GM18867 (cell line): ENCODE measurements around the gene LIMS1.
A peak's percentile ranks its signal among the peaks of the same experiment; 100 is the strongest.
"Not testable (repeated sequence)": the region's sequence is repeated elsewhere in the genome, so short reads cannot be mapped to it uniquely, and the experiment has no call there.

Source experiments
- ATAC-seq: cut with Tn5 transposase; IDR thresholded peaks from one replicate; pipeline ENCODE4 v1.9.1; 2021; ENCODE audit warnings: mild to moderate bottlenecking, moderate library complexity; ENCODE audit not compliant: unreplicated experiment

Gene LIMS1, protein sequence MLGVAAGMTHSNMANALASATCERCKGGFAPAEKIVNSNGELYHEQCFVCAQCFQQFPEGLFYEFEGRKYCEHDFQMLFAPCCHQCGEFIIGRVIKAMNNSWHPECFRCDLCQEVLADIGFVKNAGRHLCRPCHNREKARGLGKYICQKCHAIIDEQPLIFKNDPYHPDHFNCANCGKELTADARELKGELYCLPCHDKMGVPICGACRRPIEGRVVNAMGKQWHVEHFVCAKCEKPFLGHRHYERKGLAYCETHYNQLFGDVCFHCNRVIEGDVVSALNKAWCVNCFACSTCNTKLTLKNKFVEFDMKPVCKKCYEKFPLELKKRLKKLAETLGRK

DNA sequence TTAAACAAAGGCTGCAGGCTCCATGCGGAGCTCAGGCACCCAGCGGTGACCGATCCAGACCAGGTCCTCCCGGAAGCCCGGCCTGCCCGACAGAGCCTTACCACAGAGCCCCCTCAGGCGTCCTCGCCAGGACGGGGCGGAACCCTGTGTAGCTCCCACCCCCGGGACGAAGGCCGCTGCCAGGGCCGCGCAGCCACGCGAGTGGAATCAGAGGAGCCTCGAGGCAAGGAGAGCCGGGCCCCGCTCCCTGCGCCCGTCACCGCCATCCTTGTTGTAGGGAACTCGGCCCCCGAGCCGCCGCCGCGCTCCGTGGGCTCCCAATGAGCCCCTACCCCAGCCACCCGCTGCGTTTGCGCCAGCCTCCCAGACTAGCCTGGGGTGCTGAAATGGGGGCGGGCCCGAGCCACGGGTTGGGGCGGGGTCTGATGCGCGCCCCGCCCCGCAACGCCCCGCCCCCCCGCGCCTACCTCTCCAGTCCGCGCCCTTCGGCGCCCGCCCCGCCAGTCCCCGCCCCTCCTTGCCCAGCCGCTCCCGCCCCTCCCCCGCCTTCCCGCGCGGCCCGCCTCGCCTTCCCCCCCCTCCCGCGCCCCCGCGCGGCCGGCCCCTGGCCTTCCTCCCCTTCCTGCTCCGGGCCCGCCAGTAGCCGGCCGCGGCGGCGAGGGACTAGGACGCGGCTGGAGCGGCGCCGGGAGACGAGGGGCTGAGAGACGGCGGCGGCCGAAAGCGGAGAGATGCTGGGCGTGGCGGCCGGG lies at the start of gene LIMS1:
Gene LIMS1 (plus strand): TSS at position 639 of the 752 bp plus-strand sequence. CDS start 93 bp downstream, at position 732.
- ATAC-seq: peak; percentile 84

DNA sequence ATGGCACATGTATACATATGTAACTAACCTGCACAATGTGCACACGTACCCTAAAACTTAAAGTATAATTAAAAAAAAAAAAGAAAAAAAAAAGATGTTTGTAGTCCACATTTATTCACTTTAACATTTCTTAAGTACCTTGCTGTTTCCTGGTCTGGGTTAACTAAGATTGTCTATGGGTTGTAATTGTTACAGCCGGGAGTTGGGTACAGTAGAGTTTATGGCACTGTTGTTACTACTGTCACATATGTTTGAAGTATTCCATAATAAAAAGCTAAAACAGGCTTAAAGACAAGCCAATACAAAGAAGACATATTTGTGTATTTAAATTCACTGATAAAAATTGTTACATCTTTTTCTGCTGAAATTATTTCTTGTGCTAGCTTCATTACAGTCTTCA lies 49.0 kb upstream of the LIMS1 start:
- no peak for ATAC-seq

DNA sequence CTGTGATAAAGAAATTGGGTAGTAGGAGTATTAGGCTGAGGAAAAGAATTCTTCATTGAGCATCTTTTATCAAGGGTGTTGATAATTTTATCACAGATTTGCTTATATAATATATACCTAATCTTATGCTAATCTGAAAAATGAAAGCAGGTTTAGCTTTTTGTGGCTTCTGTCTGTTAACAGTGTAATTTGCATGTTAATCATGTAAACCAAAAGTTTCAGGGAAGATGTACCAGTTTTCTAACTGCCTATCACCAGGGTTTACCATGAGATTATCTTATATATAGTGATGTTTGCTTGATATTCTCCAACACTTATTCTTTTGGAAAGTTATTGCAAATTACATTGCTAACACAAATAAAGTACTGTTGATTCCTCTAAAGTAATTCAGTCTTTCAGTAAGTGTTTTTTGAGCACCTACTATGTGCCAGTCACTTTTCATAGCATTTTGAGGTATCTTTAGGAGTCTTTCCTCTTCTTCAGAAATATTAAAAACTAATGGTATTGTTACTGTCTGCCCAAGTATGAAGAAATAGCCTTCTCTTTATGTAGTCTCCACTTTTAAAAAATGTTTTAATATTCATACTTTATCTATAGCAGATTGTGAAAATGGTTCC lies 43.7 kb upstream of the LIMS1 start:
- ATAC-seq: peak; percentile 66

DNA sequence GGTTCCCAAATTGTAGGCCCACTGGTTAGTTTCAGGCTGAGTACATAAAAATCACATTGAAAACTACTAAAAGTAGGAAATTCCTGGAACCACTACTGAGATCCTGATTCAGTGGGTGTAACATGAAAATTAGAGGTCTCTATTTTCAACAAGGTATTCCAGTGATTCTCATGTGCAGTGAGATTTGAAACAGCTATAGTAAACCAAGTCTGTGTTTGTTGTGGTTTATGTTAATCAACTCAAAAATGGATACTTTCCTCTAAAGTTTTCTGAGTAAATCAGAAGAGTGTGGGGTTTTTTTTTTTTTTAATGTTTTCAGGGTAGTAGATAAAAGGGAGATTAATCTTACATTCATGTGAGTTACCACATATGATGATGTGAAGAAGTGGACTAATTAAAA lies 42.4 kb upstream of the LIMS1 start:
- no peak for ATAC-seq

DNA sequence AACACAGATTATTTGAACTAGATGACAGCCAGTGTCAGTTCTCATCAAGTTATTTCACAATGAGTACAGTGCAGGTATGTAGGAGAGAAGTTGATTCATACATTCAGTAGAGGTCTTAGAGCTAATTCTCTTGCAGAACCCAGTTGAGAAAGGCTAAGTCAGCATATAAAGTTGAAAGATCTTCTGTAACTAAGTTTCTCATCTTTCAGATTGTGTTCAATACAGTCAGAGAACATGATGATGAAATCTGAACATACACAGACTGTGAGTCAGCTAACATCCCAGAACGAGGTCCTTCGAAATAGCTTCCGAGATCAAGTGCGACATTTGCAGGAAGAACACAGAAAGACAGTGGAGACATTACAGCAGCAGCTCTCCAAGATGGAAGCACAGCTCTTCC lies 41.9 kb upstream of the LIMS1 start:
- ATAC-seq: no peak

DNA sequence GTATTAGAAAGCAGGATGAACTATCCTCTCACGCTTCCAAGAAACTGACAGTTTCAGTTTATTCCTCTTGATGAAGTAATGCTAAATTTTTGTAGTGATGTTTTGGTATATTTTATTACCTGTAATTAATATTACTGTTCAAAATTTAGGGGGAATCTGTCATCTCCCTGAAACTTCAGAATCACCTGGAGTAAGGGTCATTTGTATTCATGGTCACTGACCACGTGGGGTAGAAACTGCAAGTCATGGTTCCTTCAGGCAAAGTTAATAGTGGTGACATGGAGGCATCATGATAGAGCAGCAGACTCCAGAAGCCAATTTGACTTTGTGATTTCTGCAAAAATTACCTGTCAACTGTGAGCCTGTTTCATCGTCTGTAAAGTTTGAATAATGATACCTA lies 38.1 kb upstream of the LIMS1 start:
- ATAC-seq: not testable (repeated sequence)

DNA sequence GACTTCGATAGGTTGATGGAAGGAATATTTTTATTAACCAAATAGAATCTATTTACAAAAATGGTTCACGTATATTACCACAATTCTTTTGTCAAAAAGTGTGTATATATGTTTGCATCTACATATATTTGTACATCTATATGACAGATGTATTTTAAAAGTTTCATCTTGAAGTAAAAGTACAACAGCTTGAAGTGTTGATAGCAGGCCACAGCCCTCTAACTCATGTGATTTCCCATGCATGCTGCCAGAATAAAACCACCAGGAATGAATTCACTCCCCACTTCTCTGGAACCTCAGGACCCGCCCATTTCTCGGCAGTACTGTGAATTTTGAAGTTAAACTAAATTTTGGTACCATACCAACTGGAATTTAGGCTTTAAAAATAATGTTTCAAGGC lies 26.6 kb upstream of the LIMS1 start:
- not testable (repeated sequence) for ATAC-seq

DNA sequence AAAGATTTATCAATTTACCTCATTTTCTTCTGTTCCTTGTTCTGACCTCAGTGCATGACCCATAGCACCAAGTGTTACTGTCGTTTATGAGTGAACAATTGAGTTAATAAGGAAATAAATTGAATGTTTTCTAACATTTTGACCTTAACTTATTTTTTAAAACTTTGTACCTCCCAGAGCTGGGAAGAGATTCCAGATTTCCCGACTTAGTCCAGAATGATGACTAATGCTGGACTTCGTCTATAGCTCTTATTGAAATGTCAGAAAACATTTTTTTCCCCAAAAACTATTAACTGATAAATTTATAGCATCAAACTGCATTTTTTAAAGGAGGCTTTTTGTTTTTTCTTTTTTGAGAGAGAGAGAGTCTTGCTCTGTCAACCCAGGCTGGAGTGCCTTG lies 21.8 kb upstream of the LIMS1 start:
- not testable (repeated sequence) for ATAC-seq

DNA sequence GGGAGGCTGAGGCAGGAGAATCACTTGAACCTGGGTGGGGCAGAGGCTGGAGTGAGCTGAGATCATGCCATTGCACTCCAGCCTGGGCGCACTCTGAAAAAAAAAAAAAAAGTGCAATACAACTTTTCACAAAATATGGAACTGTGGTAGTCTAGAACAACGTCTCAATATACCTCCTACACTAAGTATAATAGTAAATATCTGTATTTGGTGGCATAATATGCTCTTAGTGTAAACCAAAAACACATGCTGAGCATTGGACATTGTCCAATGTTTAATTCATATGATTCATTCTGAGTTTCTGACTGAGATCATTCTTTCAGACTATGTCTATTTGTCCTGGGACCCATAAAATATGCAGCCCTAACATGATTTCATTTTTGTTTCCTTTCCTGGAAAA lies 19.8 kb upstream of the LIMS1 start:
- not testable (repeated sequence) for ATAC-seq

DNA sequence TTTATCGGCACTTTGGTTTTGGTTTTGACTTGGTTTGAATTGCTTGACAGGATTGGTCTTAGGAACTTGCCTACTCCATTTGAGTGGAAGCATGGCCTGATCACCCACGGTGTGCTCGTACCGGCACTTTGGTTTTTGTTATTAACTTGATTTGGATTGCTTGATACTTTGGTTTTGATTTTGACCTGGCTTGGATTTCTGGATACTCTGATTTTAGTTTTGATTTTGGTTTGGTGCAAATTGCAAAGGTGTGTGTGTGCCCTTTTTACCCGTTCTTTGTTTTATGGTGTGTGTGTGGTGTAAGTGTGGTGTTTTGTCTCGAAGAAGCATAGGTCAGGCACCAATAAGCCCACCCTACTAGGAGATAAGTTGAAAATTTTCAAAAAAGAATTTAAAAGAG lies 9.6 kb upstream of the LIMS1 start:
- not testable (repeated sequence) for ATAC-seq

DNA sequence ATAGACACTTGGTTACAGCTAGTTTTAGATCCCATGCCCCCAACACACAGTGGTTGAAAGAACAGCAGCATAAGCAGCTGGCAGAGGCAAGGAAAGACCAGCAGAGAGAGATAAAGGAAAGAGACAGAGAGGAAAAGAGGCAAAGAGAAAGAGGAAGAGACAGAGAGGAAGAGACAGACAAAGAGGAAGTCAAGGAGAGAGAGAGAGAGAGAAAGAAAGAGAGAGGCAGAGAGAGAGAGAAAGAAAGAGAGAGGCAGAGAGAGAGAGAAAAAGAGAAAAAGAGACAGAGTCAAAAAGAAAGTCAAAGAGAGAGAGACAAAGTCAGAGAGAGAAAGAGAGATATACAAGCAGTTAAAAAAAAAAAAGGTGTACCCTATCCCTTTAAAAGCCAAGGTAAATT lies 9.0 kb upstream of the LIMS1 start:
- not testable (repeated sequence) for ATAC-seq

DNA sequence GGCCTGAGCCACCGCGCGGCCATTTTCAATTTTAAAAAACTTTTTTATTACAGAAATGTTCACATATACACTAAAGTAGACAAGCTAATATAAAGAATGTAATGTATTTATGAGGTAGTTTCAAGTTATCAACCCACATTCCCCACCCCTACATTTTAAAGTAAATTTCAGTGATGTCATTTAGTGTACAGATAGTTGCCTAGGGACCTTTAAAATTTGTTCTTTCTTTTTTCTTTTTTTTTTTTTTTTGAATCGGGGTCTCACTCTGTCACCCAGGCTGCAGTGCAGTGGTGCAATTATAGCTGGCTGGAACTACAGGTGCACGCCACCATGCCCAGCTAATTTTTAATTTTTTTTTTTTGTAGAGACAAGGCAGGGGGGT lies 2.6 kb upstream of the LIMS1 start:
- no peak for ATAC-seq

DNA sequence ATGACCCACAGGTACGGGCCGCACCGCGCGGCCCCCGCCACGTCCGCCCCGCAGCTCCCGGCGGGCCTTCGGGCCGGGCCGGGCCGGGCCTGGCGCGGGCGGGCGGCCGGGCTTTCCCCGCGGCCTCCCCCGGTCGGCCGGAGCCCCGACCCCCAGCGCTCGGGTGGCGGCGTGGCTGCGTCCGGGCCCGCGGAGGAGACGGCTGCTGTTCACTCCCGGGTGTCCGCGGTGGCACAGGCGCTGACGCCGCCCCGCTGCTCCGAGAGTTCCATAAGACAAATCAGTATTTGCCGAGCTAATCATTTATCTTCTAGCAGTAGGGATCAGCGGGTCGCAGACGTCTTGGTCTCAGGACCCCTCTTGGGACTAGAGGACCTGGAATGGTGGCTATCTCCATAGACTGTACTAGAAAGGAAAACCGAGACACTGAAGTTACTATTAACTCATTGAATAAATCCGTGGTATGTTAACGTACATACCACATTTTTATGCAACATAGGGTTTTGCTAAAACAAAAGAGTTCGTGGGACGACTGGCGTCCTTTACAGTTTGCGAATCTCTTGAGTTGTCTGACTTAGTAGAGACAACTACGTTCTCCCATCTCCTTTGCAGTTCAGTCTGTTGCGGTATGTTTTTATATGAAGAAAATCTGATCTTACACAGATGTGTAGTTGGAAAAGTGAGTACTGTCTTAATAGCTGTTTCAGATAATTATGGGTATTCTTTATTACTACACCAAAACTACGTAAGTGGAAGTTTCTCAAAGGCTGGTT lies 500 bp downstream of the LIMS1 start:
- peak; percentile 40 for ATAC-seq

DNA sequence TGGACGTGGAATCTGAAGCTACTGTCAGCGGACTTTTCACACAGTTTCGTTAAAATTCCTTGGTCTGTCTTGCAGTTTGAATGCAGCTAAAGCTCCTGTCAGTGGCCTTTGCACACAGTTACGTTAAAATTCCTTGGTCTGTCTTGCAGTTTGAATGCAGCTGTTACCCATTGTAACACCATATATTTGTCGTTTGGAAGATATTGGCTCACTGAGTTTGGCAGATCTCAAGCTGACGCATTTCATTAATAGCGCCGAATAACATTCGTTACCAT lies 1.0 kb downstream of the LIMS1 start:
- ATAC-seq: no peak

DNA sequence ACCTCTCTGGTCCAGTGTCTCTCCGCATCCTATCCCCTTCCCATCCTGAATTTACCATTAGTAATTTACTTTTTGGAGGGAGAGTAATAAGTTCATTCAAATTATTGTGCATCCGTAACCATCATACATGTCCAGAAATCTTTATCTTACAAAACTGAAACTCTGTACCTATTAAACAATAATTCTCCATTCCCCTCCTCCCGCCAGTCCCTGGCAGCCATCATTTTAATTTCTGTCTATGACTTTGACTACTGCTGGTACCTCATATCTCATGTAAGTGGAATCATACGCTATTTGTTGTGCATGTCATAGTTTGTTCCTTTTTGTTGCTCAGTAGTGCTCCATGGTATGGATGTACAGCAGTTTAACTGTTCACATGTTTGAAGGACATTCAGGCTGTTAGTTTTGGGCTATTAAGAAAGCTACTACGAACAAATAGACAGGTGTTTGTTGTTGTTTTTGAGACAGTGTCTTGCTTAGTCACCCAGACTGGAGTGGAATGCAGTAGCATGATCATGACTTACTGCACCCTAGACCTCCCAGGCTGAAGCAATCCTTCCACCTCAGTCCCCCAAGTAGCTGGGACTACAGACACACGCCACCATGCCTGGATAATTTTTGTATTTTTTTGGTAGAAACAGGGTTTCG lies 2.0 kb downstream of the LIMS1 start:
- no peak for ATAC-seq

DNA sequence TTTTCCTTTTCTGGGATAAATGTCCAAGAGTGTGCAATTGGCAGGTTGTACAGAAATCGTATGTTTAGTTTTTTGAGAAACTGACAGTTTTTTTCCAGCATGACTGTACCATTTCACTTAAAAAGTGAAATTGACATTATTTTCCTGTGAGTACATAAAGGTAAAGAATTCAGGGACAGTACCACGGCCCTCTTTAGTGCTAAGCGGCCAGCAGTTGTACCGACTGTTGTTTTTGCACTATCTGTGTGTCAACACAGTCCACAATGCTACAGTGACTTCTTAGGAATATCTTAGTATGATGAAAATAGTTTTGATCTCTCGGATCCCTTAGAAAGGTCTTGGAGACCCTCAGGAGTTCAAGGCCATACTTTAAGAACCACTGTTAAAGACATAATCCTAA lies 2.6 kb downstream of the LIMS1 start:
- ATAC-seq: no peak

DNA sequence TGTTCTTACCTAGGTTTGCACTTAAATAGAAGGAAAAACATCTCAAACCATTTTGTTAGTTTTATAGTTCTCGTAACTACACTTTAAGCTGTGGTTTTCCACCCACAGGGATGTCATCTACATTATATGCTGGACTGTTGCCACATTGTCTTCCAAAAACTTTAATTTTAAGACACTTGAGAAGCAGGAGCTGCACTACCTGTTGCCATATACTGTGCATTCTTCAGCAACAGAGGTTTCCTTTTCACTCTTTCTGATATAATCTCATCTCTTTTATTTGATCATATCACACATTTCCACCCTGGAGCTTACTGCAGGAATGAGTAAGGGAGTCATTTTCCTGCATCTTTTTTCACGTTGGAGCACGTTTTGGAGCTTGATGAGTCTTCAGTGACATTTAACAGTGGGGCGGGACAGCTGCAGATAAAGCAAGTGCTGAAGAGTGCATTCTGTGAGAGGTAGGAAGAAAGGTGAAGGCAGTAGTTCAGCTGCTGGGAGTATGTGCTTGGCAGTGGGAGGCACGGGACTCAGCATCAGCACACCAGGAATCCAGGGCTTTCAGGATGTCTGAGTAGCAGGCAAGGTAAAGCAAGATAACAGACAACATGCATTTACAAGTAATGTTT lies 3.8 kb downstream of the LIMS1 start:
- no peak for ATAC-seq

DNA sequence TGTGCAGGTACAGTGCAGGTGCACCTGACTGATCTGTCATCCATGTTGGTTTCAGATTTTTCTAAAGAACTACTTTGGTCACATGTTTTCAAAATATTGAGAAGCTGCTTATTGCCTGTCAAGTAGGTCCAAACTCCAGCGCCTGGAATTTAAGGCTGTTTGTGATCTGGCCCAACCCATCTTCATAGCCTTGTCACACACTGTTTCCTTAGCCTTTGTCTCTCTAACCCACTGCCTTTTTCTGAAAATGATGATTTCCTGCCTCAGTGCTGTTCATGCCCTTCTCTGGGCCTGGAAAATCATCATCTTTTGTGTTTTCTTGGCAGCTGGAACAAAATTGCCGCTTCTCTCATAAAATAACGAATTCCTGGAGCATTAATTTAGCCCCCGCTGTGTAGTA lies 7.2 kb downstream of the LIMS1 start:
- ATAC-seq: no peak

DNA sequence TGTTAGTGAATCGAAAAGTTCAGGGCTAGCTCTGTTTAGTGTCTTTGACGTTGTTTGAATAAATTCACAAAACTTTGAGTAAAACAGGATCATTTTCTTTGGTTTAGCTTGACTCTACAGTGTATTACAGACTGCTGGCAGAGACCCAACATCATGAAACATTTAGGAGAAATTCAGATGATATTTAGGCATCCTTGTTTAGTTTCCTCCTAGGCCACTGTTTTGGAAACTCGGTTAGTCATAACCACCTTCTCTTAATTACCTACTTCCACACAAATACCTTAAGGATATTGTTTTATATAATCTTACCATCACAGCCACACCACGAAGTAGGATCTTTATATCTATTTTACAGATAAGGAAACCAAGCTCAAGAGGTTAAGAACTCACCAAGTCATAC lies 7.8 kb downstream of the LIMS1 start:
- no peak for ATAC-seq

DNA sequence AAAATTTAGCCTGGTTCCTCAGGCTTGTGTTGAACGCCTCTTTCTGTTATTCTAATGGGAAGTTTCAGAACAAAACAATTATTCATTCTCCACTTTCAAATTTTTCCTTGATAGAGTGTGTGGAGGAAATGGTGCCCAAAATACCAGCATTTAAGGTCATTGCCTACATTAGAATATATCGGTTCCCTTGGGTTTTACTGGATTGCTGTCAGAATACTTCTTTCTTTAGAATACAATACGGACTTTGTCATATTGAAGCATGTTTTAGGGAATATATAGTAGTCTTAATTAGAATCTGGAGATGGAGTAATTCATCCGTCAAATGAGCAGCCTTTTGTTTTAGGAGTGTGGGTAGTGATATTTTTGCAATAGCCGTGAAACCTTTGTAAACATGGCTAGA lies 13.3 kb downstream of the LIMS1 start:
- ATAC-seq: no peak
